WTC11 (cell line): ENCODE data around the gene PAX8. TPM values are rescaled to one million over a fixed set of nuclear protein-coding genes. Genes with fewer than 3 reads are reported as not detected.

Experiments used
- ATAC-seq: fragments of 200-7000 bp; cut with Tn5 transposase; 2 replicates; pipeline ENCODE4 v1.10.0; 2021; ENCODE audit warnings: mild to moderate bottlenecking, moderate library complexity
- CTCF ChIA-PET: fragments of 300-600 bp; sonication (Branson Sonifier 250); formaldehyde crosslinking; loops from one replicate; lab custom pipeline; 2021; ENCODE audit warnings: antibody characterized with exemption; lab: Charles Lee
- POLR2A ChIA-PET: fragments of 350-600 bp; sonication (Branson Sonifier 250); formaldehyde crosslinking; loops from one replicate; lab custom pipeline; 2021; ENCODE audit warnings: antibody characterized with exemption; lab: Charles Lee
- DNase-seq: peaks from one replicate; pipeline ENCODE4 v3.0.0; 2021; ENCODE audit warnings: low spot score
- H3K27ac Mint-ChIP-seq: 2 replicates; pipeline ENCODE4 v1.8.0; 2021; ENCODE audit warnings: mixed read lengths
- H3K27me3 Mint-ChIP-seq: 2 replicates; pipeline ENCODE4 v1.8.0; 2021; ENCODE audit warnings: low read depth, mild to moderate bottlenecking, moderate library complexity, mixed read lengths
- H3K36me3 Mint-ChIP-seq: 2 replicates; pipeline ENCODE4 v1.8.0; 2021; ENCODE audit warnings: mixed read lengths
- H3K4me1 Mint-ChIP-seq: 2 replicates; pipeline ENCODE4 v1.8.0; 2022; ENCODE audit warnings: mixed read lengths
- H3K4me3 Mint-ChIP-seq: 2 replicates; pipeline ENCODE4 v1.8.0; 2021; ENCODE audit warnings: mild to moderate bottlenecking, moderate library complexity, mixed read lengths
- H3K9me3 Mint-ChIP-seq: 2 replicates; pipeline ENCODE4 v1.8.0; 2021; ENCODE audit warnings: mixed read lengths
- CTCF ChIP-seq: fragments of 200-600 bp; IDR thresholded peaks from 2 replicates; pipeline ENCODE4 v1.8.0; 2022; ENCODE audit warnings: antibody characterized with exemption
- FOXK1 ChIP-seq: sonication (generic); formaldehyde crosslinking; IDR thresholded peaks from 2 replicates; pipeline ENCODE4 v1.8.0; 2022; ENCODE audit warnings: mild to moderate bottlenecking, moderate library complexity, missing genetic modification reagents
- OVOL2 ChIP-seq: fragments of 250-450 bp; sonication (Bioruptor Pico); IDR thresholded peaks from 2 replicates; pipeline ENCODE4 v1.9.0; 2021; ENCODE audit warnings: mild to moderate bottlenecking, borderline replicate concordance
- TCF7 ChIP-seq: sonication (generic); formaldehyde crosslinking; IDR thresholded peaks from 2 replicates; pipeline ENCODE4 v1.8.0; 2022; ENCODE audit warnings: mild to moderate bottlenecking, low read depth, missing genetic modification reagents, moderate library complexity
- TP53 ChIP-seq: sonication (generic); formaldehyde crosslinking; IDR thresholded peaks from 2 replicates; pipeline ENCODE4 v1.8.1; 2023; ENCODE audit warnings: mild to moderate bottlenecking, missing genetic modification reagents
- ZNF263 ChIP-seq: sonication (generic); formaldehyde crosslinking; IDR thresholded peaks from 2 replicates; pipeline ENCODE4 v1.8.1; 2022; ENCODE audit warnings: low read depth, mild to moderate bottlenecking, moderate library complexity, missing genetic modification reagents
- ZNF423 ChIP-seq: fragments of 250-450 bp; sonication (Bioruptor Pico); IDR thresholded peaks from 2 replicates; pipeline ENCODE4 v2.1.2; 2022; ENCODE audit warnings: mild to moderate bottlenecking, moderate library complexity
- total RNA-seq: library from RNA; stranded (reverse); gene quantifications from 3 replicates; pipeline ENCODE4 v1.2.3, GENCODE V29; 2021
- TF ChIP-seq, protein P1 (sequence below): fragments of 250-450 bp; sonication (Bioruptor Pico); IDR thresholded peaks from 2 replicates; pipeline ENCODE4 v1.9.0; 2021; ENCODE audit warnings: mild to moderate bottlenecking, borderline replicate concordance
- TF ChIP-seq, protein P2 (sequence below): fragments of 250-450 bp; sonication (Bioruptor Pico); IDR thresholded peaks from 2 replicates; pipeline ENCODE4 v1.8.0; 2021; ENCODE audit warnings: mild to moderate bottlenecking
- TF ChIP-seq, protein P3 (sequence below): sonication (generic); formaldehyde crosslinking; IDR thresholded peaks from 2 replicates; pipeline ENCODE4 v1.8.0; 2022; ENCODE audit warnings: missing genetic modification reagents
- TF ChIP-seq, protein P4 (sequence below): sonication (generic); formaldehyde crosslinking; conservative IDR thresholded peaks from 2 replicates; pipeline ENCODE4 v1.8.1; 2023; ENCODE audit warnings: mild to moderate bottlenecking, low read depth, missing genetic modification reagents, moderate library complexity

The PAX8 gene
- total RNA-seq, 1 experiment from 2014 or later: 0.35 TPM

DNA sequence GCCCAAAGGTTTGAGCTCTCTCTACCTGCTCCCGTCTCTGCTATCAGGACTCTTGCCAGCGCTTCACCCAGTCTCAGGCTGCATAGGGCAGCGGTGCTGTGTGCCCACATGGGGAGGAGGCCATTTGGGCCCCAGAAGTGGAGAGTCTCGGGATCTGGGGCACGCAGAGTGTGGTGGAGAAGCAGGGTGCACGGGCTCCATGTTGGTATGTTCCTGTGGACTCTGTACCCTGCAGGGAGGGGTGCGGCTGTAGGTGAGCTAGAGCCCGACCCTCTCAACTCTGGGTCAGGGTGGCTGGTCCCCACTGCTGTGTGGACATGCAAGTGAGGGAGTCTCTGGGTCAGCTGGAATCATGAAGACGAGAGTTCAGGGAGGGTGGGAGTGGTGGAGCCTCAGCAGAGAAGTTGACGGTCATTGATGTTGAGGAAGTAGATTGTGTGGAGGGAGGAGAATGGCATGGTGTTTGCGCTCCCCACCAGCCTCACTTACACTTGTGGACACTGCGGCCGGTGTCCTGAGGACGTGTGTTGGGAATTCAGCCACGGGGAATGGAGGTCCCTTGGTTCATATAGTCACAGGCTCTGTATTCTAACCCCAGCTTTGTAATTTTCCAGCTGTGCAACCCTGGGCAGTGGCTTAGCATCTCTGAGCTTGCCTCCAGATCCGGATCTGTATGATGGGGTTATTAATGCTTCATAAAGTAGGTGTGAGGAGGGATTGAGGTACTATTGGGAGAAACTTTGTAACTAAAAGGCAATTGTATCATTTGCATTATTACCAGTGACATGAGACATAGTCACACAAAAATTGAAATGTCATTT is 105.8 kb downstream of the PAX8 start:
- DNase-seq: no peak
- H3K27me3 Mint-ChIP-seq: peaks cover 3% of the 10 kb centered on the region; the same call in 1 of the 2 replicates
- H3K4me1 Mint-ChIP-seq: peaks cover 21% of the 10 kb centered on the region
- no peaks in the 10 kb centered on the region; the same call in 1 of the 2 replicates for H3K9me3 Mint-ChIP-seq
- ChIA-PET CTCF (interaction anchor here (1.0 to 1.3 kb wide), 4 partner anchors 26 to 93 kb away, joined by 3 to 4 read pairs (median 4); no protein-coding TSS in a partner anchor), POLR2A (no interaction called here)
- no peaks in the 10 kb centered on the region for H3K36me3 Mint-ChIP-seq
- H3K4me3 Mint-ChIP-seq: no peak overlapping the region
- no peak overlapping the region for H3K27ac Mint-ChIP-seq
- TF ChIP-seq ZNF263 (no peak), CTCF (no peak), ZNF423 (no peak), FOXK1 (CRISPR knock-in tag) (no peak)
- TF ChIP-seq, protein P1, sequence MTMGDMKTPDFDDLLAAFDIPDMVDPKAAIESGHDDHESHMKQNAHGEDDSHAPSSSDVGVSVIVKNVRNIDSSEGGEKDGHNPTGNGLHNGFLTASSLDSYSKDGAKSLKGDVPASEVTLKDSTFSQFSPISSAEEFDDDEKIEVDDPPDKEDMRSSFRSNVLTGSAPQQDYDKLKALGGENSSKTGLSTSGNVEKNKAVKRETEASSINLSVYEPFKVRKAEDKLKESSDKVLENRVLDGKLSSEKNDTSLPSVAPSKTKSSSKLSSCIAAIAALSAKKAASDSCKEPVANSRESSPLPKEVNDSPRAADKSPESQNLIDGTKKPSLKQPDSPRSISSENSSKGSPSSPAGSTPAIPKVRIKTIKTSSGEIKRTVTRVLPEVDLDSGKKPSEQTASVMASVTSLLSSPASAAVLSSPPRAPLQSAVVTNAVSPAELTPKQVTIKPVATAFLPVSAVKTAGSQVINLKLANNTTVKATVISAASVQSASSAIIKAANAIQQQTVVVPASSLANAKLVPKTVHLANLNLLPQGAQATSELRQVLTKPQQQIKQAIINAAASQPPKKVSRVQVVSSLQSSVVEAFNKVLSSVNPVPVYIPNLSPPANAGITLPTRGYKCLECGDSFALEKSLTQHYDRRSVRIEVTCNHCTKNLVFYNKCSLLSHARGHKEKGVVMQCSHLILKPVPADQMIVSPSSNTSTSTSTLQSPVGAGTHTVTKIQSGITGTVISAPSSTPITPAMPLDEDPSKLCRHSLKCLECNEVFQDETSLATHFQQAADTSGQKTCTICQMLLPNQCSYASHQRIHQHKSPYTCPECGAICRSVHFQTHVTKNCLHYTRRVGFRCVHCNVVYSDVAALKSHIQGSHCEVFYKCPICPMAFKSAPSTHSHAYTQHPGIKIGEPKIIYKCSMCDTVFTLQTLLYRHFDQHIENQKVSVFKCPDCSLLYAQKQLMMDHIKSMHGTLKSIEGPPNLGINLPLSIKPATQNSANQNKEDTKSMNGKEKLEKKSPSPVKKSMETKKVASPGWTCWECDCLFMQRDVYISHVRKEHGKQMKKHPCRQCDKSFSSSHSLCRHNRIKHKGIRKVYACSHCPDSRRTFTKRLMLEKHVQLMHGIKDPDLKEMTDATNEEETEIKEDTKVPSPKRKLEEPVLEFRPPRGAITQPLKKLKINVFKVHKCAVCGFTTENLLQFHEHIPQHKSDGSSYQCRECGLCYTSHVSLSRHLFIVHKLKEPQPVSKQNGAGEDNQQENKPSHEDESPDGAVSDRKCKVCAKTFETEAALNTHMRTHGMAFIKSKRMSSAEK (CRISPR knock-in tag): no peak
- TF ChIP-seq, protein P2, sequence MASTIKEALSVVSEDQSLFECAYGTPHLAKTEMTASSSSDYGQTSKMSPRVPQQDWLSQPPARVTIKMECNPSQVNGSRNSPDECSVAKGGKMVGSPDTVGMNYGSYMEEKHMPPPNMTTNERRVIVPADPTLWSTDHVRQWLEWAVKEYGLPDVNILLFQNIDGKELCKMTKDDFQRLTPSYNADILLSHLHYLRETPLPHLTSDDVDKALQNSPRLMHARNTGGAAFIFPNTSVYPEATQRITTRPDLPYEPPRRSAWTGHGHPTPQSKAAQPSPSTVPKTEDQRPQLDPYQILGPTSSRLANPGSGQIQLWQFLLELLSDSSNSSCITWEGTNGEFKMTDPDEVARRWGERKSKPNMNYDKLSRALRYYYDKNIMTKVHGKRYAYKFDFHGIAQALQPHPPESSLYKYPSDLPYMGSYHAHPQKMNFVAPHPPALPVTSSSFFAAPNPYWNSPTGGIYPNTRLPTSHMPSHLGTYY (CRISPR knock-in tag): no peak
- ATAC-seq: no peak

DNA sequence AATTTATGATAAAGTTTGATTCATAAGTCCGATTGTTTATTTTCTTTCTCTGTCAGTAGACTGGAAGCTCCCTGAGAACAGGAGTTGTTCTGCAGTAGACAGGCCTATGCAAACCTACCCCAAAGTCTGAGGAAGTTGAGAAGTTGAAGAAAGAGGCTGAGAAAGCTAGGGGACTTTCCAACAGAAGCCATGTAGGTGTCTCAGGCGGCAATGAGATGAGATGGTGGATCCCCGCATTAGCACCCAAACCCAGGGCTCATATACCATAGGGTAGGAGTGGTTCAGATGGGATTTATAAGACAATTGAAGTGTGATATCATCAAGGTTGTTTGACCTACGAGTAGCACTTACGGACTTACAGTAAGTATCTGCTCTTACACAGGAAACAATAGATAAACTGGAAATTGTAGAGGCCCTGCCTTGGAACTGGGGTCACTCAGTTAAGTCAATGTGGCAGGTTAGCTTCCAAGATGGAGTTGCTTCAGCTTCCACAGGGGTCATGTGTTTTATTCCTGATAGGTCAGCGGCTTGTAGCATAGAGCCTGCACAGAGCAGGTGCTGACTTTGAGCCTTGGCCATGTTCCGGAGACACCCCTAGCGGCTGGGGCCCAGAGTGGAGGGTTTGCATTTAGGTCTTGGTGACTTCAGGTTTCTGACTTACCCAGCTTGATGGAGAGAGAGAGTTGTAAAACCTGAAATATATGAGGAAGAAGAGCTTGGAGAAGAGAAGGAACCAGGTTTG is 107.2 kb downstream of the PAX8 start:
- no peaks in the 10 kb centered on the region for H3K36me3 Mint-ChIP-seq
- TF ChIP-seq, protein P3, sequence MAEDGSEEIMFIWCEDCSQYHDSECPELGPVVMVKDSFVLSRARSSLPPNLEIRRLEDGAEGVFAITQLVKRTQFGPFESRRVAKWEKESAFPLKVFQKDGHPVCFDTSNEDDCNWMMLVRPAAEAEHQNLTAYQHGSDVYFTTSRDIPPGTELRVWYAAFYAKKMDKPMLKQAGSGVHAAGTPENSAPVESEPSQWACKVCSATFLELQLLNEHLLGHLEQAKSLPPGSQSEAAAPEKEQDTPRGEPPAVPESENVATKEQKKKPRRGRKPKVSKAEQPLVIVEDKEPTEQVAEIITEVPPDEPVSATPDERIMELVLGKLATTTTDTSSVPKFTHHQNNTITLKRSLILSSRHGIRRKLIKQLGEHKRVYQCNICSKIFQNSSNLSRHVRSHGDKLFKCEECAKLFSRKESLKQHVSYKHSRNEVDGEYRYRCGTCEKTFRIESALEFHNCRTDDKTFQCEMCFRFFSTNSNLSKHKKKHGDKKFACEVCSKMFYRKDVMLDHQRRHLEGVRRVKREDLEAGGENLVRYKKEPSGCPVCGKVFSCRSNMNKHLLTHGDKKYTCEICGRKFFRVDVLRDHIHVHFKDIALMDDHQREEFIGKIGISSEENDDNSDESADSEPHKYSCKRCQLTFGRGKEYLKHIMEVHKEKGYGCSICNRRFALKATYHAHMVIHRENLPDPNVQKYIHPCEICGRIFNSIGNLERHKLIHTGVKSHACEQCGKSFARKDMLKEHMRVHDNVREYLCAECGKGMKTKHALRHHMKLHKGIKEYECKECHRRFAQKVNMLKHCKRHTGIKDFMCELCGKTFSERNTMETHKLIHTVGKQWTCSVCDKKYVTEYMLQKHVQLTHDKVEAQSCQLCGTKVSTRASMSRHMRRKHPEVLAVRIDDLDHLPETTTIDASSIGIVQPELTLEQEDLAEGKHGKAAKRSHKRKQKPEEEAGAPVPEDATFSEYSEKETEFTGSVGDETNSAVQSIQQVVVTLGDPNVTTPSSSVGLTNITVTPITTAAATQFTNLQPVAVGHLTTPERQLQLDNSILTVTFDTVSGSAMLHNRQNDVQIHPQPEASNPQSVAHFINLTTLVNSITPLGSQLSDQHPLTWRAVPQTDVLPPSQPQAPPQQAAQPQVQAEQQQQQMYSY (CRISPR knock-in tag): no peak
- TF ChIP-seq OVOL2 (CRISPR knock-in tag): no peak
- TF ChIP-seq TCF7 (CRISPR knock-in tag): no peak
- TF ChIP-seq TP53: no peak
- TF ChIP-seq, protein P4, sequence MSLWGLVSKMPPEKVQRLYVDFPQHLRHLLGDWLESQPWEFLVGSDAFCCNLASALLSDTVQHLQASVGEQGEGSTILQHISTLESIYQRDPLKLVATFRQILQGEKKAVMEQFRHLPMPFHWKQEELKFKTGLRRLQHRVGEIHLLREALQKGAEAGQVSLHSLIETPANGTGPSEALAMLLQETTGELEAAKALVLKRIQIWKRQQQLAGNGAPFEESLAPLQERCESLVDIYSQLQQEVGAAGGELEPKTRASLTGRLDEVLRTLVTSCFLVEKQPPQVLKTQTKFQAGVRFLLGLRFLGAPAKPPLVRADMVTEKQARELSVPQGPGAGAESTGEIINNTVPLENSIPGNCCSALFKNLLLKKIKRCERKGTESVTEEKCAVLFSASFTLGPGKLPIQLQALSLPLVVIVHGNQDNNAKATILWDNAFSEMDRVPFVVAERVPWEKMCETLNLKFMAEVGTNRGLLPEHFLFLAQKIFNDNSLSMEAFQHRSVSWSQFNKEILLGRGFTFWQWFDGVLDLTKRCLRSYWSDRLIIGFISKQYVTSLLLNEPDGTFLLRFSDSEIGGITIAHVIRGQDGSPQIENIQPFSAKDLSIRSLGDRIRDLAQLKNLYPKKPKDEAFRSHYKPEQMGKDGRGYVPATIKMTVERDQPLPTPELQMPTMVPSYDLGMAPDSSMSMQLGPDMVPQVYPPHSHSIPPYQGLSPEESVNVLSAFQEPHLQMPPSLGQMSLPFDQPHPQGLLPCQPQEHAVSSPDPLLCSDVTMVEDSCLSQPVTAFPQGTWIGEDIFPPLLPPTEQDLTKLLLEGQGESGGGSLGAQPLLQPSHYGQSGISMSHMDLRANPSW (CRISPR knock-in tag): no peak
- TF ChIP-seq, protein P2 (CRISPR knock-in tag): no peak
- H3K27ac Mint-ChIP-seq: no peak overlapping the region
- POLR2A ChIA-PET: interaction anchor here (0.6 kb wide), 1 partner anchor 9 kb away, joined by 3 read pairs; no protein-coding TSS in a partner anchor
- no peak for DNase-seq
- peaks cover 15% of the 10 kb centered on the region for H3K4me1 Mint-ChIP-seq
- CTCF ChIA-PET: interaction anchor here (1.0 to 1.7 kb wide), 3 partner anchors 27 to 91 kb away, joined by 3 to 4 read pairs (median 4); no protein-coding TSS in a partner anchor
- no peak for ATAC-seq
- H3K27me3 Mint-ChIP-seq: peaks cover 4% of the 10 kb centered on the region; the same call in 1 of the 2 replicates
- H3K9me3 Mint-ChIP-seq: no peaks in the 10 kb centered on the region; the same call in 1 of the 2 replicates
- no peak overlapping the region for H3K4me3 Mint-ChIP-seq
